Upper lobe of left lung (tissue), 4 donors: ENCODE measurements around the gene RAB36.

Source experiments
- CTCF ChIP-seq, 6 experiments: fragments of 450-650 bp in 4 of 6; fragments of 200-600 bp in 2 of 6; sonication (generic) in 2 of 6; IDR thresholded peaks; one replicate each; pipeline ENCODE4 v1.5.1; 2016 to 2019; ENCODE audit warnings: antibody characterized with exemption in 6 of 6
- POLR2A ChIP-seq, 4 donors: fragments of 450-650 bp; IDR thresholded peaks; one replicate each; pipeline ENCODE4 v1.5.1; 2016 to 2017; ENCODE audit warnings: antibody characterized with exemption in 4 of 4, mild to moderate bottlenecking in 2 of 4
- POLR2AphosphoS5 ChIP-seq, 2 donors: sonication (generic); formaldehyde crosslinking; IDR thresholded peaks; one replicate each; pipeline ENCODE4 v1.5.1; 2017; ENCODE audit warnings: antibody characterized with exemption in 2 of 2

DNA sequence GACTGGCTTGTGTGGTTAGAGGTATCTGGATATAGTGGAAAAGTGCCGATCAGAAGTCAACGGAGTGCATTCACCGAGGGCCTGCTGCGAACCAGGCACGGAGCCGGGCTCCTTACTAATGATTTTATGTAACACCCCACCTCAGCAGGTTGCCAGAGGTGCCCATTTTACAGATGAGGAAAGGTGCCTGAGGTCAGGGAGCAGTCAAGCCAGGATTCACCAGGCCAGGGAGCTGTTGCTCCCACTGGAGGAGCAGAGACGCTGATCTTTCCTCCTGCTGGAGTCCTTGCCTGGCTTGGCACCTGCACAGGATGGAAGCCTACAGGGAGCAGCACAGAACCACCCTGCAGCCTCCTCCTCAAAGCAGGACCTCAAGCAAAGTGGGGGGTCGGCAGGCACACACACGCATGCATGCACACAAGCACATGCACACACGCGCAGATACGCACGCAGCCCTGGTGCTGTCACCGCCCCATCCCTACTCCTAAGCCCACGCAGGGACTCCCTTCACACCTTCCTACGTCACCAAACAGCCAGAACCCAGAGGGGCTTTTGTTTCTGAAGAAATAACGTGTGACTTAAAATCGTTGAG, 19.7 kb upstream of the RAB36 start:
- no peak for TF ChIP-seq CTCF (IDR thresholded peaks at IDR 0.05)
- no peak for TF ChIP-seq POLR2A (IDR thresholded peaks at IDR 0.05)
- no peak for TF ChIP-seq POLR2AphosphoS5 (IDR thresholded peaks at IDR 0.05)
